Measurements from ENCODE around the gene CCNDBP1.
"Not testable (repeated sequence)": the region's sequence is repeated elsewhere in the genome, so short reads cannot be mapped to it uniquely, and the experiment has no call there.

Gene CCNDBP1

GRCh38 chr15:43185157-43186002 lies at the start of gene CCNDBP1:
TSS of gene CCNDBP1 (plus strand) at chr15:43185403. CDS start at chr15:43185499, 96 bp downstream.
- peak in 1 of 2 experiments; percentile 67 for DNase-seq

GRCh38 chr15:43143203-43143941 lies 41.8 kb upstream of the CCNDBP1 start:
- DNase-seq, result no peak

GRCh38 chr15:43144512-43144911 lies 40.7 kb upstream of the CCNDBP1 start:
- DNase-seq, result no peak

- no peak for DNase-seq
Measured at GRCh38 chr15:43146184-43146583, 39.0 kb upstream of the CCNDBP1 start.

GRCh38 chr15:43150191-43150929 lies 34.8 kb upstream of the CCNDBP1 start:
- no peak for DNase-seq

- no peak for DNase-seq
Measured at GRCh38 chr15:43151688-43152087, 33.5 kb upstream of the CCNDBP1 start.

GRCh38 chr15:43153269-43153668 lies 31.9 kb upstream of the CCNDBP1 start:
- DNase-seq, result no peak

GRCh38 chr15:43165801-43166325 lies 19.3 kb upstream of the CCNDBP1 start:
- DNase-seq, result no peak

GRCh38 chr15:43167261-43167660 lies 17.9 kb upstream of the CCNDBP1 start:
- DNase-seq, result not testable (repeated sequence)

GRCh38 chr15:43168192-43169107 lies 16.8 kb upstream of the CCNDBP1 start:
- peak in 1 of 2 experiments; percentile 45 for DNase-seq

- no peak for DNase-seq
Measured at GRCh38 chr15:43169888-43170287, 15.3 kb upstream of the CCNDBP1 start.

GRCh38 chr15:43175656-43176309 lies 9.4 kb upstream of the CCNDBP1 start:
- not testable (repeated sequence) for DNase-seq

- not testable (repeated sequence) for DNase-seq
Measured at GRCh38 chr15:43177147-43177546, 8.1 kb upstream of the CCNDBP1 start.

- DNase-seq, result no peak
Measured at GRCh38 chr15:43183270-43183669, 1.9 kb upstream of the CCNDBP1 start.

GRCh38 chr15:43184407-43185124 lies 637 bp upstream of the CCNDBP1 start:
- DNase-seq, result no peak

GRCh38 chr15:43186003-43186353 lies 775 bp downstream of the CCNDBP1 start:
- no peak for DNase-seq

GRCh38 chr15:43187544-43188155 lies 2.4 kb downstream of the CCNDBP1 start:
- peak; percentile 8 to 56 for DNase-seq

- DNase-seq, result no peak
Measured at GRCh38 chr15:43189296-43189695, 4.1 kb downstream of the CCNDBP1 start.

GRCh38 chr15:43190178-43190577 lies 5.0 kb downstream of the CCNDBP1 start:
- DNase-seq, result no peak

GRCh38 chr15:43193710-43194109 lies 8.5 kb downstream of the CCNDBP1 start:
- DNase-seq, result no peak

Data from NCI-H446 (cell line).